GM19238 (cell line): ENCODE measurements around the gene SREBF2.

Source experiments
- DNase-seq: peaks from one replicate; pipeline ENCODE4 v3.0.0; 2011; ENCODE audit warnings: low spot score; ENCODE audit not compliant: insufficient read length

The SREBF2 gene

GRCh38 chr22:41876675-41877074, 43.8 kb downstream of the SREBF2 start:
- DNase-seq = no peak

- no peak for DNase-seq
These were observed 47.7 kb downstream of the SREBF2 start for GRCh38 chr22:41880653-41881052.

- no peak for DNase-seq
These were observed 50.5 kb downstream of the SREBF2 start for GRCh38 chr22:41883400-41883799.

- no peak for DNase-seq
These were observed 52.2 kb downstream of the SREBF2 start for GRCh38 chr22:41885116-41885515.

- DNase-seq = no peak
These were observed 52.6 kb downstream of the SREBF2 start for GRCh38 chr22:41885516-41885915.

- DNase-seq = no peak
These were observed 55.8 kb downstream of the SREBF2 start for GRCh38 chr22:41888627-41889200.

GRCh38 chr22:41891407-41891806, 58.5 kb downstream of the SREBF2 start:
- no peak for DNase-seq

- no peak for DNase-seq
These were observed 59.8 kb downstream of the SREBF2 start for GRCh38 chr22:41892721-41893120.

- no peak for DNase-seq
These were observed 60.9 kb downstream of the SREBF2 start for GRCh38 chr22:41893591-41894375.

- no peak for DNase-seq
These were observed 65.7 kb downstream of the SREBF2 start for GRCh38 chr22:41898645-41899044.

- no peak for DNase-seq
These were observed 66.2 kb downstream of the SREBF2 start for GRCh38 chr22:41899110-41899509.

- no peak for DNase-seq
These were observed 67.2 kb downstream of the SREBF2 start for GRCh38 chr22:41899992-41900651.

- DNase-seq = no peak
These were observed 67.9 kb downstream of the SREBF2 start for GRCh38 chr22:41900652-41901312.

GRCh38 chr22:41902016-41902415, 69.1 kb downstream of the SREBF2 start:
- DNase-seq = no peak

- DNase-seq = no peak
These were observed 70.1 kb downstream of the SREBF2 start for GRCh38 chr22:41902932-41903421.

GRCh38 chr22:41904450-41905410, 71.8 kb downstream of the SREBF2 start:
- DNase-seq = no peak

GRCh38 chr22:41905411-41906202, 72.7 kb downstream of the SREBF2 start:
- DNase-seq = no peak

- DNase-seq = no peak
These were observed 73.9 kb downstream of the SREBF2 start for GRCh38 chr22:41906822-41907221.

GRCh38 chr22:41907436-41908401, 74.8 kb downstream of the SREBF2 start:
- no peak for DNase-seq
